PC-3 (cell line): ENCODE measurements around the gene RBMX2. TPM values are rescaled to one million over a fixed set of nuclear protein-coding genes. Genes with fewer than 3 reads are reported as not detected.

Experiments used
- ATAC-seq: fragments of 200-7000 bp; cut with Tn5 transposase; 2 replicates; pipeline ENCODE4 v1.9.1; 2020; ENCODE audit warnings: mild to moderate bottlenecking, moderate library complexity
- BruUV-seq: library from RNA; stranded (reverse); fragments of 400-500 nt; replicated peaks from 2 replicates; lab custom pipeline; 2021; lab: Mats Ljungman, UMichigan
- CTCF ChIA-PET: fragments of 300-600 bp; sonication (Branson Sonifier 250); formaldehyde crosslinking; loops from one replicate; lab custom pipeline; 2022; ENCODE audit warnings: antibody characterized with exemption; lab: Charles Lee
- POLR2A ChIA-PET: fragments of 300-600 bp; sonication (Branson Sonifier 250); formaldehyde crosslinking; loops from one replicate; lab custom pipeline; 2022; ENCODE audit warnings: antibody characterized with exemption; ENCODE audit not compliant: unreplicated experiment; lab: Charles Lee
- DNase-seq: peaks from one replicate; pipeline ENCODE4 v3.0.0-alpha.2; 2015
- H2AFZ ChIP-seq: fragments of 300-600 bp; sonication (generic); 2 replicates; pipeline ENCODE4 v1.6.0; 2016; ENCODE audit warnings: antibody characterized with exemption, low read length
- H3F3A ChIP-seq: fragments of 300-600 bp; sonication (generic); one replicate; pipeline ENCODE4 v1.6.0; 2017; ENCODE audit warnings: antibody characterized with exemption, low read length, control low read depth, mild to moderate bottlenecking; ENCODE audit not compliant: unreplicated experiment
- H3K27ac ChIP-seq: fragments of 300-600 bp; sonication (generic); 2 replicates; pipeline ENCODE4 v1.5.1; 2016; ENCODE audit warnings: mild to moderate bottlenecking, low read length
- H3K27me3 ChIP-seq: fragments of 300-600 bp; sonication (generic); 2 replicates; pipeline ENCODE4 v1.6.1; 2016; ENCODE audit warnings: low read length, mixed read lengths
- H3K36me3 ChIP-seq: fragments of 300-600 bp; sonication (generic); 2 replicates; pipeline ENCODE4 v1.6.1; 2016; ENCODE audit warnings: low read depth, mixed run types, low read length, mixed read lengths
- H3K4me1 ChIP-seq: fragments of 300-600 bp; sonication (generic); 2 replicates; pipeline ENCODE4 v1.5.1; 2016; ENCODE audit warnings: low read length; ENCODE audit not compliant: insufficient read depth
- H3K4me2 ChIP-seq: fragments of 300-600 bp; sonication (generic); 2 replicates; pipeline ENCODE4 v1.6.0; 2016; ENCODE audit warnings: low read length
- H3K4me3 ChIP-seq: fragments of 300-600 bp; sonication (generic); 2 replicates; pipeline ENCODE4 v1.5.1; 2016; ENCODE audit warnings: mild to moderate bottlenecking, low read length, mixed read lengths
- H3K79me2 ChIP-seq: fragments of 300-600 bp; sonication (generic); 2 replicates; pipeline ENCODE4 v1.6.1; 2017; ENCODE audit warnings: low read length, mixed read lengths
- H3K9ac ChIP-seq: fragments of 300-600 bp; sonication (generic); 2 replicates; pipeline ENCODE4 v1.6.0; 2016; ENCODE audit warnings: mild to moderate bottlenecking, low read length
- H3K9me2 ChIP-seq: fragments of 300-600 bp; sonication (generic); replicated peaks from 2 replicates; pipeline ENCODE4 v1.6.1; 2016; ENCODE audit warnings: mixed run types, low read length, mixed read lengths
- H3K9me3 ChIP-seq: fragments of 300-600 bp; sonication (generic); 2 replicates; pipeline ENCODE4 v1.6.1; 2016; ENCODE audit warnings: low read length, mixed read lengths
- H4K20me1 ChIP-seq: fragments of 300-600 bp; sonication (generic); 2 replicates; pipeline ENCODE4 v1.6.1; 2016; ENCODE audit warnings: low read length, mixed read lengths
- CTCF ChIP-seq: fragments of 300-600 bp; sonication (generic); conservative IDR thresholded peaks from 2 replicates; pipeline ENCODE4 v1.5.1; 2017; ENCODE audit warnings: antibody characterized with exemption, low read depth, mild to moderate bottlenecking, low read length
- EZH2 ChIP-seq: fragments of 300-600 bp; sonication (generic); IDR thresholded peaks from one replicate; pipeline ENCODE4 v1.6.1; 2017; ENCODE audit warnings: antibody characterized with exemption, mild to moderate bottlenecking, low read length; ENCODE audit not compliant: unreplicated experiment
- EZH2phosphoT487 ChIP-seq: fragments of 300-600 bp; sonication (generic); IDR thresholded peaks from 2 replicates; pipeline ENCODE4 v1.6.1; 2018; ENCODE audit warnings: mild to moderate bottlenecking, antibody characterized with exemption, low read length, borderline replicate concordance
- intact Hi-C: fragments of 100-400 bp; cut with micrococcal nuclease; formaldehyde crosslinking; loops from 2 replicates; pipeline ENCODE4 v1.9.0; 2023
- total RNA-seq: library from RNA; depleted of rRNA; stranded (reverse); fragments of >200 nt; gene quantifications from 2 replicates; pipeline ENCODE4 v1.2.3, GENCODE V29; 2014

Gene RBMX2
- total RNA-seq, 1 experiment from 2014 or later, result 31.6 TPM

- no TSS peak for BruUV-seq
- Histone ChIP-seq H3F3A (no peaks in the 10 kb centered on the region), H3K27ac (no peak overlapping the region), H4K20me1 (no peaks in the 10 kb centered on the region), H3K4me3 (no peak overlapping the region), H3K79me2 (no peaks in the 10 kb centered on the region), H3K9ac (no peak overlapping the region), H3K27me3 (no peaks in the 10 kb centered on the region), H3K4me2 (no peak overlapping the region), H3K4me1 (no peaks in the 10 kb centered on the region), H3K9me2 (no peaks in the 10 kb centered on the region), H2AFZ (no peak overlapping the region), H3K9me3 (no peaks in the 10 kb centered on the region), H3K36me3 (no peaks in the 10 kb centered on the region; the same call in 1 of the 2 replicates)
- DNase-seq (no peak), ATAC-seq (no peak)
- POLR2A ChIA-PET, result no interaction called here
- CTCF ChIA-PET, result no interaction called here
- intact Hi-C loops, result no loop called here
- TF ChIP-seq EZH2phosphoT487 (no peak), CTCF (no peak), EZH2 (no peak)
These were observed 15.0 kb downstream of the RBMX2 start for GRCh38 chrX:130416785-130417184.

DNA sequence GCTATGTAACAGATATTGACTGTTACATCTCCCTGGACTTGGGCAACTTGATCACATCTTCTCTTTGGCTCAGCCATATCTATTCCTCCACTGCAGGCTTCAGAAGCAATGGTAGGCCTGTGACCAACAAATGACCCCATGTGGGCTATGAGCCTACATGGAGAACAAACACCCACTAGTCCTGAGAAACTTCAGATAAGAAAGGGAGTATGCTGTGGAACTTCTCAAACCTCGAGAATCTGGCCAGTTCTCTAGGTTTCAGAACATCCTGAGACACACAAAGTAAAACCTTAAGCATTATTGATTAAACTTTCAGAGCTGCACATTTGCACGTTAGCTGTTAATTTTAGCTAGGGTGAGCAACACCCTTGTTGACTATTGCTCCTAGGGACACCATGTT lies 16.3 kb downstream of the RBMX2 start:
- no peaks in the 10 kb centered on the region for H3K4me1 ChIP-seq
- no peak overlapping the region for H3K27ac ChIP-seq
- H3K9ac ChIP-seq, result no peak overlapping the region
- TF ChIP-seq EZH2 (no peak), CTCF (no peak), EZH2phosphoT487 (no peak)
- ChIA-PET POLR2A (no interaction called here), CTCF (no interaction called here)
- no peaks in the 10 kb centered on the region for H4K20me1 ChIP-seq
- H3K36me3 ChIP-seq, result no peaks in the 10 kb centered on the region; the same call in 1 of the 2 replicates
- H3K4me3 ChIP-seq, result no peak overlapping the region
- no peaks in the 10 kb centered on the region for H3F3A ChIP-seq
- intact Hi-C loops, result no loop called here
- no peaks in the 10 kb centered on the region for H3K27me3 ChIP-seq
- no peak for DNase-seq
- H3K4me2 ChIP-seq, result no peak overlapping the region
- H3K79me2 ChIP-seq, result no peaks in the 10 kb centered on the region
- H3K9me2 ChIP-seq, result no peaks in the 10 kb centered on the region
- H3K9me3 ChIP-seq, result no peaks in the 10 kb centered on the region
- BruUV-seq, result no TSS peak
- H2AFZ ChIP-seq, result no peak overlapping the region
- ATAC-seq, result no peak

GRCh38 chrX:130418740-130419139 lies 17.0 kb downstream of the RBMX2 start:
- no peak for ATAC-seq
- POLR2A ChIA-PET, result no interaction called here

More at GRCh38 chrX:130418740-130419139, 17.0 kb downstream of the RBMX2 start:
- Histone ChIP-seq H2AFZ (no peak overlapping the region), H3K79me2 (no peaks in the 10 kb centered on the region), H3K4me3 (no peak overlapping the region), H3K9ac (no peak overlapping the region), H3K4me1 (no peaks in the 10 kb centered on the region), H3F3A (no peaks in the 10 kb centered on the region), H3K9me2 (no peaks in the 10 kb centered on the region), H3K4me2 (no peak overlapping the region), H3K9me3 (no peaks in the 10 kb centered on the region), H3K27ac (no peak overlapping the region), H3K27me3 (no peaks in the 10 kb centered on the region), H3K36me3 (no peaks in the 10 kb centered on the region), H4K20me1 (no peaks in the 10 kb centered on the region)
- TF ChIP-seq CTCF, result no peak
- no peak for TF ChIP-seq EZH2phosphoT487
- TF ChIP-seq EZH2, result no peak
- DNase-seq, result no peak
- CTCF ChIA-PET, result no interaction called here
- no TSS peak for BruUV-seq
- intact Hi-C loops, result no loop called here
